H9 (cell line): ENCODE results near the gene ARHGAP27. TPM values are rescaled to one million over a fixed set of nuclear protein-coding genes. Genes with fewer than 3 reads are reported as not detected.

Experiments
- DNase-seq: peaks from one replicate; pipeline ENCODE4 v3.0.0-alpha.2; 2017
- H2AFZ ChIP-seq: one replicate; pipeline ENCODE4 v1.6.1; 2013; ENCODE audit warnings: mild to moderate bottlenecking, low read length, control low read depth, moderate library complexity
- H2AK5ac ChIP-seq: 2 replicates; pipeline ENCODE4 v1.6.1; 2013; ENCODE audit warnings: low read length, control low read depth, mixed read lengths; ENCODE audit not compliant: insufficient read length
- H2BK120ac ChIP-seq: one replicate; pipeline ENCODE4 v1.6.1; 2013; ENCODE audit warnings: low read depth, mild to moderate bottlenecking, low read length, control low read depth, inconsistent platforms; ENCODE audit not compliant: poor library complexity, severe bottlenecking
- H2BK12ac ChIP-seq: 2 replicates; pipeline ENCODE4 v1.6.1; 2013; ENCODE audit warnings: low read length, control low read depth, mixed read lengths, low read depth; ENCODE audit not compliant: insufficient read length
- H2BK15ac ChIP-seq: 2 replicates; pipeline ENCODE4 v1.6.1; 2013; ENCODE audit warnings: low read depth, low read length, control low read depth
- H2BK20ac ChIP-seq: one replicate; pipeline ENCODE4 v1.6.1; 2013; ENCODE audit warnings: low read depth, mild to moderate bottlenecking, low read length, control low read depth, inconsistent platforms; ENCODE audit not compliant: poor library complexity, severe bottlenecking
- H2BK5ac ChIP-seq: 2 replicates; pipeline ENCODE4 v1.6.1; 2013; ENCODE audit warnings: low read length, control low read depth, mixed read lengths; ENCODE audit not compliant: insufficient read length
- H3K14ac ChIP-seq: 2 replicates; pipeline ENCODE4 v1.6.1; 2013; ENCODE audit warnings: low read length, control low read depth; ENCODE audit not compliant: insufficient read depth
- H3K18ac ChIP-seq: 2 replicates; pipeline ENCODE4 v1.6.1; 2013; ENCODE audit warnings: low read depth, mild to moderate bottlenecking, mixed read lengths, low read length, control low read depth; ENCODE audit not compliant: insufficient read length
- H3K23ac ChIP-seq: 2 replicates; pipeline ENCODE4 v1.6.1; 2013; ENCODE audit warnings: low read length, control low read depth, mixed read lengths, low read depth; ENCODE audit not compliant: insufficient read length
- H3K23me2 ChIP-seq: 2 replicates; pipeline ENCODE4 v1.6.1; 2013; ENCODE audit warnings: low read depth, mild to moderate bottlenecking, mixed read lengths, low read length, control low read depth; ENCODE audit not compliant: insufficient read length, poor library complexity, severe bottlenecking
- H3K27ac ChIP-seq: 2 replicates; pipeline ENCODE4 v1.5.1; 2013; ENCODE audit warnings: low read length, control low read depth, mixed read lengths, low read depth; ENCODE audit not compliant: insufficient read length
- H3K27me3 ChIP-seq: 2 replicates; pipeline ENCODE4 v1.6.1; 2013; ENCODE audit warnings: low read length, control low read depth, inconsistent platforms; ENCODE audit not compliant: insufficient read depth
- H3K4ac ChIP-seq: 2 replicates; pipeline ENCODE4 v1.6.1; 2013; ENCODE audit warnings: low read depth, mild to moderate bottlenecking, control low read depth, inconsistent platforms, low read length, moderate library complexity
- H3K4me1 ChIP-seq: 2 replicates; pipeline ENCODE4 v1.6.1; 2013; ENCODE audit warnings: low read length, control low read depth, inconsistent platforms; ENCODE audit not compliant: insufficient read depth
- H3K4me2 ChIP-seq: 2 replicates; pipeline ENCODE4 v1.6.1; 2013; ENCODE audit warnings: low read length, control low read depth, mixed read lengths; ENCODE audit not compliant: insufficient read length, insufficient read depth
- H3K56ac ChIP-seq: 2 replicates; pipeline ENCODE4 v1.6.1; 2013; ENCODE audit warnings: low read depth, mild to moderate bottlenecking, mixed read lengths, low read length, control low read depth; ENCODE audit not compliant: insufficient read length
- H3K79me1 ChIP-seq: 2 replicates; pipeline ENCODE4 v1.6.1; 2013; ENCODE audit warnings: low read depth, mild to moderate bottlenecking, moderate library complexity, low read length, control low read depth, inconsistent platforms; ENCODE audit not compliant: insufficient read depth, poor library complexity, severe bottlenecking
- H3K79me2 ChIP-seq: 2 replicates; pipeline ENCODE4 v1.6.1; 2013; ENCODE audit warnings: low read length, control low read depth, inconsistent platforms; ENCODE audit not compliant: insufficient read depth
- H3K9ac ChIP-seq: 2 replicates; pipeline ENCODE4 v1.6.1; 2013; ENCODE audit warnings: low read length, control low read depth, mixed read lengths; ENCODE audit not compliant: insufficient read length; ENCODE audit errors: extremely low read depth
- H3K9me3 ChIP-seq: one replicate; pipeline ENCODE4 v1.6.1; 2013; ENCODE audit warnings: low read depth, low read length, inconsistent platforms; ENCODE audit not compliant: control insufficient read depth
- H3T11ph ChIP-seq: one replicate; pipeline ENCODE4 v1.6.1; 2013; ENCODE audit warnings: mild to moderate bottlenecking, low read length, control low read depth, inconsistent platforms
- H4K20me1 ChIP-seq: one replicate; pipeline ENCODE4 v1.6.1; 2013; ENCODE audit not compliant: control insufficient read depth, insufficient read length, insufficient read depth
- H4K5ac ChIP-seq: 2 replicates; pipeline ENCODE4 v1.6.1; 2013; ENCODE audit warnings: low read depth, mild to moderate bottlenecking, mixed read lengths, low read length, control low read depth; ENCODE audit not compliant: insufficient read length
- H4K8ac ChIP-seq: replicated peaks from 2 replicates; pipeline ENCODE4 v1.6.1; 2013; ENCODE audit warnings: low read length, control low read depth, mixed read lengths, low read depth; ENCODE audit not compliant: insufficient read length
- H4K91ac ChIP-seq: 2 replicates; pipeline ENCODE4 v1.6.1; 2013; ENCODE audit warnings: low read depth, mild to moderate bottlenecking, moderate library complexity, mixed read lengths, low read length, control low read depth; ENCODE audit not compliant: insufficient read length
- H3K27ac Mint-ChIP-seq, 3 experiments: 2 replicates in 2 of 3; 3 replicates in 1 of 3; pipeline ENCODE4 v1.8.0; 2020 to 2021; ENCODE audit warnings: mixed read lengths in 3 of 3, mild to moderate bottlenecking in 1 of 3, moderate library complexity in 1 of 3
- H3K27me3 Mint-ChIP-seq: 2 replicates; pipeline ENCODE4 v1.8.0; 2021; ENCODE audit warnings: low read depth, mild to moderate bottlenecking, moderate library complexity, mixed read lengths
- H3K36me3 Mint-ChIP-seq, 3 experiments: 2 replicates in 2 of 3; 3 replicates in 1 of 3; pipeline ENCODE4 v1.8.0; 2020 to 2021; ENCODE audit warnings: low read depth in 3 of 3, mixed read lengths in 3 of 3; ENCODE audit not compliant: insufficient read depth in 1 of 3
- H3K4me1 Mint-ChIP-seq, 2 experiments: 2 replicates each; pipeline ENCODE4 v1.8.0; 2020; ENCODE audit warnings: mixed read lengths in 2 of 2
- H3K4me3 Mint-ChIP-seq, 2 experiments: 2 replicates in 1 of 2; 3 replicates in 1 of 2; pipeline ENCODE4 v1.8.0; 2020 to 2021; ENCODE audit warnings: mild to moderate bottlenecking in 2 of 2, mixed read lengths in 2 of 2, moderate library complexity in 1 of 2
- H3K9me3 Mint-ChIP-seq, 2 experiments: 2 replicates in 1 of 2; 3 replicates in 1 of 2; pipeline ENCODE4 v1.8.0; 2020; ENCODE audit warnings: mild to moderate bottlenecking in 2 of 2, mixed read lengths in 2 of 2, moderate library complexity in 1 of 2
- WGBS: extraction: QIAGEN DNeasy Blood & Tissue Kit; methylation state at CpG from one replicate; pipeline ENCODE4 v1.1.7; 2013; ENCODE audit warnings: missing lambda C conversion rate, low lambda C conversion rate, mixed read lengths; ENCODE audit not compliant: insufficient read length; ENCODE audit errors: extremely low coverage; 5-methylcytosine and 5-hydroxymethylcytosine counted together
- total RNA-seq: library from RNA; stranded (reverse); gene quantifications from 2 replicates; pipeline ENCODE4 v1.2.1, GENCODE V29; 2021
- TF ChIP-seq, protein P1 (sequence below): fragments of 200-600 bp; sonication (generic); conservative IDR thresholded peaks from 3 replicates; pipeline ENCODE4 v1.8.0; 2021; ENCODE audit warnings: antibody characterized with exemption, mild to moderate bottlenecking

The ARHGAP27 gene
- total RNA-seq, 1 experiment from 2014 or later, result 9.9 TPM

- Histone ChIP-seq H3K4me2 (no peak overlapping the region), H2BK5ac (no peak overlapping the region), H2AK5ac (no peak overlapping the region), H3K9me3 (no peaks in the 10 kb centered on the region), H2BK120ac (no peak overlapping the region), H3K79me2 (no peaks in the 10 kb centered on the region), H2BK15ac (no peak overlapping the region), H3K9ac (no peak overlapping the region), H2AFZ (no peak overlapping the region), H3K4me1 (no peaks in the 10 kb centered on the region), H2BK12ac (no peak overlapping the region), H3K79me1 (no peaks in the 10 kb centered on the region), H3K27ac (no peak overlapping the region), H4K91ac (no peak overlapping the region), H4K20me1 (no peaks in the 10 kb centered on the region), H3K14ac (no peak overlapping the region), H4K8ac (no peak overlapping the region), H3K4ac (no peak overlapping the region), H3K27me3 (no peaks in the 10 kb centered on the region), H3K56ac (no peak overlapping the region), H3T11ph (no peak overlapping the region), H3K23me2 (no peaks in the 10 kb centered on the region), H4K5ac (no peak overlapping the region), H3K23ac (no peak overlapping the region), H2BK20ac (no peak overlapping the region), H3K18ac (no peak overlapping the region)
- WGBS, result no CpG with 5 or more reads among the region's 10 CpGs
- TF ChIP-seq, protein P1, sequence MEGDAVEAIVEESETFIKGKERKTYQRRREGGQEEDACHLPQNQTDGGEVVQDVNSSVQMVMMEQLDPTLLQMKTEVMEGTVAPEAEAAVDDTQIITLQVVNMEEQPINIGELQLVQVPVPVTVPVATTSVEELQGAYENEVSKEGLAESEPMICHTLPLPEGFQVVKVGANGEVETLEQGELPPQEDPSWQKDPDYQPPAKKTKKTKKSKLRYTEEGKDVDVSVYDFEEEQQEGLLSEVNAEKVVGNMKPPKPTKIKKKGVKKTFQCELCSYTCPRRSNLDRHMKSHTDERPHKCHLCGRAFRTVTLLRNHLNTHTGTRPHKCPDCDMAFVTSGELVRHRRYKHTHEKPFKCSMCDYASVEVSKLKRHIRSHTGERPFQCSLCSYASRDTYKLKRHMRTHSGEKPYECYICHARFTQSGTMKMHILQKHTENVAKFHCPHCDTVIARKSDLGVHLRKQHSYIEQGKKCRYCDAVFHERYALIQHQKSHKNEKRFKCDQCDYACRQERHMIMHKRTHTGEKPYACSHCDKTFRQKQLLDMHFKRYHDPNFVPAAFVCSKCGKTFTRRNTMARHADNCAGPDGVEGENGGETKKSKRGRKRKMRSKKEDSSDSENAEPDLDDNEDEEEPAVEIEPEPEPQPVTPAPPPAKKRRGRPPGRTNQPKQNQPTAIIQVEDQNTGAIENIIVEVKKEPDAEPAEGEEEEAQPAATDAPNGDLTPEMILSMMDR, result no peak
- H3K9me3 Mint-ChIP-seq, result no peaks in the 10 kb centered on the region
- 0 out of 7 replicates have a peak, but pooled peaks cover 0 to 3% (median 0%) of the 10 kb centered on the region in 3 experiments for H3K36me3 Mint-ChIP-seq
- DNase-seq, result peak; percentile 35
- peak overlapping the region; percentile 6 to 59 (median 9); a peak in 5 of 7 replicates for H3K27ac Mint-ChIP-seq
- no peaks in the 10 kb centered on the region for H3K27me3 Mint-ChIP-seq
- H3K4me3 Mint-ChIP-seq, result no peak overlapping the region
- peaks cover 22 to 28% of the 10 kb centered on the region in 2 experiments for H3K4me1 Mint-ChIP-seq
Observed at GRCh38 chr17:45414990-45415881, 17.4 kb downstream of the ARHGAP27 start.
